Skeletal muscle satellite cell (primary cell): ENCODE results near the gene ITPR2.
"Not testable (repeated sequence)": the region's sequence is repeated elsewhere in the genome, so short reads cannot be mapped to it uniquely, and the experiment has no call there.

ENCODE experiments used
- H3K27me3 ChIP-seq: 2 replicates; pipeline ENCODE4 v1.7.0; 2013; ENCODE audit warnings: low read length; ENCODE audit not compliant: control insufficient read depth, insufficient read depth
- H3K36me3 ChIP-seq: 2 replicates; pipeline ENCODE4 v1.7.0; 2013; ENCODE audit warnings: mild to moderate bottlenecking, control low read depth, low read length; ENCODE audit not compliant: insufficient read depth
- H3K4me1 ChIP-seq: 2 replicates; pipeline ENCODE4 v1.7.0; 2013; ENCODE audit warnings: low read length; ENCODE audit not compliant: control insufficient read depth, insufficient read depth
- H3K4me2 ChIP-seq: 2 replicates; pipeline ENCODE4 v1.7.0; 2013; ENCODE audit warnings: mild to moderate bottlenecking, low read length
- H3K4me3 ChIP-seq: 2 replicates; pipeline ENCODE4 v1.7.0; 2013; ENCODE audit warnings: low read length
- H3K9ac ChIP-seq: 2 replicates; pipeline ENCODE4 v1.7.0; 2013; ENCODE audit warnings: mild to moderate bottlenecking, low read depth, low read length, moderate library complexity
- H3K9me3 ChIP-seq: replicated peaks from 2 replicates; pipeline ENCODE4 v1.7.0; 2013; ENCODE audit warnings: mild to moderate bottlenecking, control low read depth, low read length

Gene ITPR2

DNA sequence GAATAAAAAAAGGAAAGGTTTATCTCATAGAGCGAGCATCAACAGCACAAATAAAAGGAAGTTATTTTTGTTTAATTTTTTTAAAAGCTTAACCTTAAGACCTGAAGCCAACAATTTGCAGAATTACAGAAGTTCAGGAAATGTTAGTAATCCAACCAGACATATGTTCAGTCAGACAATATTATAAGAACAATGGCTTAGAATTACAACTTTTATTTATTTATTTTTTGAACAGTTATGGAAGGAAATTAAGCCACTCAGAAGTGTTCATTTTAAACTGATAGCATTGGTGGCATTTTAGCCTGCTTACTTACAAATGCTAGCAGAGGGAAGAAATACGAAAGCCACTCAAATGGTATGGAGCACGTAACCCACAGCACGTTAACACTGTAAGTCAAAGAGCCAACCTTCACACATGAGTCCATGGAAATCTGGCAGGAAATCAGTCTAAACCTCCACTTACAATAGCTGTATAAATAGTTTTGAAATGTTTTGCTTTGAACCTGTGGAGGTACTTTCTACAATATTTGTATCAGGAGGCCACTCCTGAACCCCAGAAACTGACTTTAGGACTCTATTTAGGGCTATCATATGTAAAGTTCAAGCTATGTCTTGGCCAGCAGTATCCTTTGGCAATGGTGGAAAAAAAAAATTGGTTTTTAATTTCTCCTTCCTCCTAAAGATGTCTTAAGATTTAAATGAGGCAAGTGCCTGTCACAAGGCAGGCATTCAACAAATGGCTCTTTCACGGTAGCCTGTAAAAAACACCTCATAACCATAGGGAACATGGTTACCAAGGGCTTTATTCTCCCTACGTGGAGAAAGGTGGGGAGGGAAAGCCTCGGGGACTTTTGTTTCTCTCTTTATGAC is 102.3 kb downstream of the ITPR2 start:
- Histone ChIP-seq H3K4me2 (no peak overlapping the region), H3K9ac (no peak overlapping the region), H3K36me3 (no peaks in the 10 kb centered on the region), H3K4me3 (no peak overlapping the region), H3K4me1 (peaks cover 8% of the 10 kb centered on the region), H3K27me3 (no peaks in the 10 kb centered on the region), H3K9me3 (no peaks in the 10 kb centered on the region)

DNA sequence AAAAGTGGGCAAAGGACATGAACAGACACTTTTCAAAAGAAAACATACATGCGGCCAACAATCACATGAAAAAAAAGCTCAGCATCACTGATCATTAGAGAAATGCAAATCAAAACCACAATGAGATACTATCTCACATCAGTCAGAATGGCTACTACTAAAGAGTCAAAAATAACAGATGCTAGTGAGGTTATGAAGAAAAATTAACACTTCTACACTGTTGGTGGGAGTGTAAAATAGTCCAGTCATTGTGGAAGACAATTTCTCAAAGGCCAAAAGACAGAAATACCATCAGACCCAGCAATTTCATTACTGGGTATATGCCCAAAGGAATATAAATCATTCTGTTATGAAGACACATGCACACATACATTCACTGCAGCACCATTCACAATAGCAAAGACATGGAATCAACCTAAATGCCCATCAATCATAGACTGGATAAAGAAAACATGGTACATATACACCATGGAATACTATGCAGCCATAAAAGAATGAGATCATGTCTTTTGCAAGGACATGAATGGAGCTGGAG is 103.8 kb downstream of the ITPR2 start:
- not testable (repeated sequence) for H3K9me3 ChIP-seq, H3K36me3 ChIP-seq, H3K27me3 ChIP-seq, H3K4me2 ChIP-seq, H3K4me3 ChIP-seq, H3K9ac ChIP-seq
- peaks cover 13% of the 10 kb centered on the region for H3K4me1 ChIP-seq

- H3K9me3 ChIP-seq: no peaks in the 10 kb centered on the region
- no peak overlapping the region for H3K4me3 ChIP-seq
- no peaks in the 10 kb centered on the region for H3K27me3 ChIP-seq
- peaks cover 21% of the 10 kb centered on the region for H3K4me1 ChIP-seq
- no peak overlapping the region for H3K4me2 ChIP-seq
- no peak overlapping the region for H3K9ac ChIP-seq
- no peaks in the 10 kb centered on the region for H3K36me3 ChIP-seq
Observed at GRCh38 chr12:26728205-26729050, 104.6 kb downstream of the ITPR2 start.

DNA sequence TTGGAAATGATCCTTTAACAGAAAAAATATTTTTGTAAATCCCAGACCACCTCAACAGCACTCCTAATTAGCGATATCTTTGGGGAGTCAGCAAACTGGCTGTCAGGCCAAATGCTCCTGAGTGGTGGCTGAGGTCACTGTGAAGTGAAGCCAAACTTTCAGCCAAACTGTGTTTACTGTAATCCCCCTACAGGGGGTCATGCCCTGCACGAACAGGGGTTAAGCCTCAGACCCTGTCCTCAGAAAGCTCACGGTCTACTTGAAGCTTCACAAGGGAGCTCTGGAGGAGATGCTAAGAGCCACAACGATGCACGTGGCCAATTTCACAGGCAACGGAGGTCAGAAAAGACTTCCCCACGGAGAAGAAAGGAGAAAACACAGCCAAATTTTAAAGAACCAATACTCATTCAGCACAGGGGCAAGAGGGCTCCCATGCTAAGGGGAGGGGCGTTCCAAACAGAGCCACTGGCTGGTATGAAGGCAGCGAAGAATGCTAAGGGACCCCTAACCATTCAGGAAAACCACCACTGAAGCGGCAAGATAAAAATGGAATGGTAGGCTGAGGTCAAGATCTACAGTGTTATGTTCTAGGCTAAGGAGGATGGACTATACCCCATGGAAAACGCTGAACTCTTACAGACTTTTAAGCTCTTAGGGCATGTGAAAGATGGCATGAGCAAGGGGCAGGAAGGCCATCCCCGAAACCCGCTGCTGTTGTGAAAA is 105.4 kb downstream of the ITPR2 start:
- Histone ChIP-seq H3K4me1 (peaks cover 27% of the 10 kb centered on the region), H3K36me3 (no peaks in the 10 kb centered on the region), H3K9ac (no peak overlapping the region), H3K4me3 (no peak overlapping the region), H3K9me3 (no peaks in the 10 kb centered on the region), H3K4me2 (no peak overlapping the region), H3K27me3 (no peaks in the 10 kb centered on the region)

DNA sequence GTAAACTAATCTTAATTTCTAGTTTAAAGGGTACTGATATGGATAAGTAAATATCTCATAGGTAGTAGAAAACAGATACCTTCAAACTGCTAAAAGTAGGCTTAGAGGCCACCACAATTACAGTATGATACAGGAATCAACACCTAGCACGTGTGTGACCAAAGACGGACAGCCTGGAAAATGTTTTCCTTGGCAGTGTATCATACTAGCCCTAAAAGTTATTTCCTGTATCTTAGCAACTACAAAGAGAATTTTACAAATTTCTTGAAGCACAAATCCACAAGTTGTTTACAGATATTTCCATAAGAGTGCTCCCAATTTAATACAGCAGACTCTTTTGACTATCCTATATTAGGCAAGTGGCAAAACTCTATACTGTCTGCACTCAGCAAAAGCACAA is 106.0 kb downstream of the ITPR2 start:
- H3K4me3 ChIP-seq: no peak overlapping the region
- H3K4me2 ChIP-seq: no peak overlapping the region
- H3K36me3 ChIP-seq: no peaks in the 10 kb centered on the region
- no peaks in the 10 kb centered on the region for H3K27me3 ChIP-seq
- H3K4me1 ChIP-seq: peaks cover 27% of the 10 kb centered on the region
- no peak overlapping the region for H3K9ac ChIP-seq
- H3K9me3 ChIP-seq: no peaks in the 10 kb centered on the region

DNA sequence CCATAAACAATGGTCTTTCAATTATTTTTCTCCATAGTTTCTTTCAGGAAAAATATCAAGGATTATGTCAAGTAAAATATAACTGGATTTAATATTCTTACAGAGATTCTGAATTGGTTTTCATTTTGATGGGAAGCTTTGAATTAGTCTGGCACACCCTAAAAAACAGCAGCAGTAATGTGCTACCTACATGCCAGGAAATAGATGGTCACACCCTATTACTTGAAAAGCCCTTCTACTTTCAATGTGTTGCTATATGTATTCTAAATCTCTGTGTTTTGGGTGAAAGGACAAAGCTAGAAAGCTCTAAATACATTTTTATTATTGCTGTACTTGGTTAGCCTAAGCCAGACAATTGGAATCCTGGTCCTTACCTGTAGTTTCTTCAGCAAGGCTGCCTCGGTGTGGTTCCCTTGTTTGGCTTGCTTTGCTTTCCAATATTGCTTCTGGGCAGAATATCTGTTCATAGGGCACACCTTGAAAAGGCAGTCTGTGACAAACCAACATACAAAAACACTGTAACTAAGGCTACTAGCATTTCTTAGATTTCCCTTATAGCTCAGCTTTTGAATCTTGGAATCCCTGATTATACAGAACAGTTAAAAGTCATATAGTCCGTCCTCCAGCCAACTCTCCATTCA is 107.6 kb downstream of the ITPR2 start:
- no peak overlapping the region for H3K9ac ChIP-seq
- H3K4me3 ChIP-seq: no peak overlapping the region
- H3K4me1 ChIP-seq: peaks cover 27% of the 10 kb centered on the region
- no peaks in the 10 kb centered on the region for H3K27me3 ChIP-seq
- no peaks in the 10 kb centered on the region for H3K36me3 ChIP-seq
- H3K9me3 ChIP-seq: no peaks in the 10 kb centered on the region
- no peak overlapping the region for H3K4me2 ChIP-seq

- peaks cover 27% of the 10 kb centered on the region for H3K4me1 ChIP-seq
- H3K4me2 ChIP-seq: peak overlapping the region; percentile 59
- H3K9ac ChIP-seq: no peak overlapping the region
- no peak overlapping the region for H3K4me3 ChIP-seq
- no peaks in the 10 kb centered on the region for H3K36me3 ChIP-seq
- no peaks in the 10 kb centered on the region for H3K9me3 ChIP-seq
- H3K27me3 ChIP-seq: no peaks in the 10 kb centered on the region
Observed at GRCh38 chr12:26724309-26724702, 108.7 kb downstream of the ITPR2 start.

DNA sequence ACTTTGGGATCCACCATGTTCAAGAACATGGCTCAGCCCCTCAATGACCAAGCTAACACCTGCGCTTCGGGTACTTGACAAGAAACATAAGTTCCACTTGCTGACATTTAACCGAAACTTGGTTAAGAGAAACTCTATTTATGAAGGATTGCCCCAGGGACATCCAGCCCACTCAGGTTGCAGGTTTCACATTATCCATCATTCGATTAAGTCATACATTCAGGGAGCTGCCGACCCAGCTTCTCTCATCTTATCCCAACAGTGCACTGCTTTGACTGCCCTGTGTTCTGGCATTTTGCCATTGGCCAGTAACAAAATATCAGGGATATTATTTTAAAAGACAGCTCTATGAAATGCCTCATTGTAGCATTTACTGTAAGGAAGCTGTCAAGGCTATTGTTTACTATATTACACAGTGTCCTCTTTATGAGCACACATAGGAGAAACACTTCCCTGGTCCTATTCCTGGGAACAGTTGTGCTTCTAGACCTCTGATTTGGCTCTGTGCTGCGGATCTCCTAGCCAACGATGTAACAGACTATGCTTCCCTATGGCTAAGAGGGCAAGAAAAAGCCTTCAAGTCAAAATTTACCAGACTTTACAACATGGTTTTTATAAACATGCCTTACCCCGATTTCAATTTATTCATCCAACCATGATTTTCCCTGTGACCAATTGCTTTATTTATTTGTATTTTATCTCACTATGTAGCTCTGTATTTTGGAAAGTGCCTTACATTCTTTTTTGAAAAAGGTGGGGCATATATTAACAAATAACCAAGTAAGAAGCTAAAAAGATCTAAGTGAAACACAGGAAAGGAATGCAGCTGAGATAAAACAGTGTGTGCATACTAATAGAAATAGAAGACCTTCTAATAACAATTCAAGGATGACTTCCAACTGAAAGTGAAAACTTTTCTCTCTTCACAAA is 109.3 kb downstream of the ITPR2 start:
- Histone ChIP-seq H3K4me1 (peaks cover 27% of the 10 kb centered on the region), H3K36me3 (no peaks in the 10 kb centered on the region), H3K4me3 (peak overlapping the region; percentile 17), H3K27me3 (no peaks in the 10 kb centered on the region), H3K4me2 (peak overlapping the region; percentile 59), H3K9me3 (no peaks in the 10 kb centered on the region), H3K9ac (peak overlapping the region; percentile 37)

DNA sequence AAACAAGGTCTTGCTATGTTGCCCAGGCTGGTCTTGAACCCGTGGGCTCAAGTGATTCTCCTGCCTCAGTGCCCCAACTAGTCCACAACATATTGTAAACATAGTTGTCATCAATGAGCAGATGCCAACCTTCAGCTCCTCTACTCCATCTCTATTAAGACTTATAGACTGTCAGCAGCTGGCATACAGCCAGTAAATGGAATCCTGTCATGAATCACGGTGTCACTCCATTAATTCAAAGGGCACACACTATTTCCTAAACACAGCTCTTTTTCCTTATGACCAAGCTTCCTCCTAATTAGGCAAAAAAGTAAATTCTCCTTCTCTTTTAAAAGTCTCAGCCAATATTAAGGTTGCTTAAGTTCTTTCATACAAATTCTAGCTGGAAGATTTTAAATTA is 111.2 kb downstream of the ITPR2 start:
- peaks cover 18% of the 10 kb centered on the region for H3K4me1 ChIP-seq
- H3K9ac ChIP-seq: no peak overlapping the region
- H3K4me3 ChIP-seq: no peak overlapping the region
- H3K4me2 ChIP-seq: no peak overlapping the region
- H3K9me3 ChIP-seq: no peaks in the 10 kb centered on the region
- no peaks in the 10 kb centered on the region for H3K27me3 ChIP-seq
- H3K36me3 ChIP-seq: no peaks in the 10 kb centered on the region

GRCh38 chr12:26719852-26720251 is 113.1 kb downstream of the ITPR2 start:
- Histone ChIP-seq H3K36me3 (no peaks in the 10 kb centered on the region), H3K4me1 (peaks cover 18% of the 10 kb centered on the region), H3K4me3 (no peak overlapping the region), H3K4me2 (no peak overlapping the region), H3K27me3 (no peaks in the 10 kb centered on the region), H3K9me3 (no peaks in the 10 kb centered on the region), H3K9ac (no peak overlapping the region)
